GM18868 (cell line): ENCODE measurements around the gene NOM1.

ENCODE experiments used
- ATAC-seq: cut with Tn5 transposase; IDR thresholded peaks from one replicate; pipeline ENCODE4 v1.9.1; 2021; ENCODE audit warnings: mild to moderate bottlenecking, moderate library complexity; ENCODE audit not compliant: unreplicated experiment

The NOM1 gene

GRCh38 chr7:156979711-156980110, 30.2 kb downstream of the NOM1 start:
- ATAC-seq = no peak

- no peak for ATAC-seq
Observed at GRCh38 chr7:156984174-156984891, 34.8 kb downstream of the NOM1 start.

DNA sequence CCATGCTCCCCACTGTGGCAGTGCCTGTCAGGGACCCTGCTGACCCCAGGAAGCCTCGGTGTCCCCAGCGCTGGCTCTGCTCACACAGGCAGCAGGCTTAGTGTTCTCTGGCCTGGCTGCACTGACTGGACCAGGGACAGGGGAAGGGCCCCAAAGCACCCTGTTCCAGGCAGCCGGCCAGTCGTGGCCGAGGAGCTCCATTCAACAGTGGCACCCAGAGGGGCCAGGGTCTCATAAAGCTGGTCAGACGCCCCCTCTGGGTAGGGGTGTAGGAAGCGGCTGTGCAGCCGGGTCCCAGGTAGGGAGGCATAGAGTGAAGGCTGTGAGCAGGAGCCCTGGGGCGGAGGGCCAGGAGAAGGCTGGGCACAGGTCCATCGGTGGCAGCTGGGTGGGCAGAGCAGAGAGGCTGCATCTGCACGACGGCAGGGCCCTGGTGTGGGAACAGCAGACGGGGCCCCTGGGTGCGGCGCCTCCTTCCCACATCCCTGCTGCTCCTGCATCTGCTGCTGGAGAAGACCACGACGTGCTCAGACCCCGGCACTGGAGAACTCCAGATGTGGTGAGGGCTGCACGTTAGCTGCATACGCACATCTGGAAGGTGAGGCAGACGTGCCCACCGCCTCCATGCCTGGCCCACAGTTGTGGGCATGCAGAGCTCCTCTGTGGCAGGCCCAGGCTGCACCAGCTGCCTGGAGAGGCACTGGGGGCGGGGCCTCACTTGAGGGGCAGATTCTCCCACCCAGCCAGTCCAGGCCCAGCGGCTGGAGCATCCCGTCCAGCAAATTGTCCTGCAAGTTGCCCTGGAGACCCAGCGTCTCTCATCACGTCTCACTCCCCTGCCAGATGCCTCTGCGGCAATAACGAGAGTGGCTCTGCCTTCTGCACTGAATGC, 35.8 kb downstream of the NOM1 start:
- ATAC-seq = no peak

DNA sequence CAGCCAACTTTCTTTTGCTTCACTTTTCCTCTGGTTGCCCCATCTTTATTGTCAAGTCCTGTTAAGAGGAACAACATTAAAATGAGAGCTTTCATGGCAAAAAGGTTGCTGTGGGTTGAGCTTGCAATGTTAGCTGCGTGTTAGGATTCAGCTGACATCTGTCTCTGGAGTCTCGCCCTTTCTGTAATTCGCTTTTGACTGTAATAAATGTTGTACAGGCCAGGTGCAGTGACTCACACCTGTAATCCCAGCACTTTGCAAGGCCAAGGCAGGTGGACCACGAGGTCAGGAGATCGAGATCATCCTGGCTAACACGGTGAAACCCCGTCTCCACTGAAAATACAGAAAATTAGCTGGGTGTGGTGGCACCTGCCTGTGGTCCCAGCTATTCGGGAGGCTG, 36.9 kb downstream of the NOM1 start:
- ATAC-seq = no peak

GRCh38 chr7:156988343-156989185, 39.1 kb downstream of the NOM1 start:
- no peak for ATAC-seq

GRCh38 chr7:156989766-156990535, 40.4 kb downstream of the NOM1 start:
- no peak for ATAC-seq

DNA sequence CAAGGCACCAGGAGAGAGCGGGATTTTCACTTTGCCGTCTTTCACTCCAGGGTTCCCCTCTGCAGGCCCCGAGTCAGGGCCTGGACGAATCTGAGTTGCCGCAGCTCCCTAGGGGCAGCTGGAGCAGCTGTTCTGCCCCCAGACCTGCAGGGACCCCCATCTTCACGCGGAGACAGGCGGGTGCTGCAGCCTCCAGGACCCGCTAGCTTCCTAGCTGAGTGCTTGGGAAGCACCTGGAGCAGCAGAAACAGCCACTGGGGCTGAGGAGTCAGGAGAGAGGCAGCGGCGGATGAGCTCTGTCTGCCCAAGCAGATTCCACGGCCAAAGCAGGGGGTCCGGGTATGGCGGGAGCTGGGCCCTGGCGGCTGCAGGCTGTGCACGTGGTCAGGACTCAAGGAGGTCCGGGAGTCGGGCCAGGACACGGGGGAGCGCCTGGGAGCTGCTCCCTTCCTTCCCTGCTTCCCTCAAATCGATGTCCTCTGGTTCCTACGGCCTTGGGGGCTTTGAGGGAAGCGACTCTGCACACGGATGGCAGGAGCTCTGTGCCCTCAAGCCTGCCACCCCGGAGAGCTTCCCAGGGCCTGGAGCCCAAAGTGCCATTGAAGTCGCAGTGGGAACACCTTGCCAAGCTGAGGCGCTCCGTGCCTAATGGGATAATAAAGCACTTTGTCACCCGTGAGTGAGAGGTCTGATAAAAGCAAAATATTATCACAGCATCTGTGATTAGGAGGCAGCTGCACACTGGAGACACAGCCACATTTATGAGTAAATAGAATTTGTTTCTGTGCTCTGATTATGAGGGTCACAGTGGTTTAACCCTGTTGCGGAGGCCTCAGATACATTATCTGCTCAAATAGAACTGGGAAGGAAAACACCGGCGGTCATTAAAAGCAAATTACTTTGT, 43.8 kb downstream of the NOM1 start:
- no peak for ATAC-seq

GRCh38 chr7:156993925-156994235, 44.4 kb downstream of the NOM1 start:
- no peak for ATAC-seq

GRCh38 chr7:156994417-156994816, 44.9 kb downstream of the NOM1 start:
- no peak for ATAC-seq

DNA sequence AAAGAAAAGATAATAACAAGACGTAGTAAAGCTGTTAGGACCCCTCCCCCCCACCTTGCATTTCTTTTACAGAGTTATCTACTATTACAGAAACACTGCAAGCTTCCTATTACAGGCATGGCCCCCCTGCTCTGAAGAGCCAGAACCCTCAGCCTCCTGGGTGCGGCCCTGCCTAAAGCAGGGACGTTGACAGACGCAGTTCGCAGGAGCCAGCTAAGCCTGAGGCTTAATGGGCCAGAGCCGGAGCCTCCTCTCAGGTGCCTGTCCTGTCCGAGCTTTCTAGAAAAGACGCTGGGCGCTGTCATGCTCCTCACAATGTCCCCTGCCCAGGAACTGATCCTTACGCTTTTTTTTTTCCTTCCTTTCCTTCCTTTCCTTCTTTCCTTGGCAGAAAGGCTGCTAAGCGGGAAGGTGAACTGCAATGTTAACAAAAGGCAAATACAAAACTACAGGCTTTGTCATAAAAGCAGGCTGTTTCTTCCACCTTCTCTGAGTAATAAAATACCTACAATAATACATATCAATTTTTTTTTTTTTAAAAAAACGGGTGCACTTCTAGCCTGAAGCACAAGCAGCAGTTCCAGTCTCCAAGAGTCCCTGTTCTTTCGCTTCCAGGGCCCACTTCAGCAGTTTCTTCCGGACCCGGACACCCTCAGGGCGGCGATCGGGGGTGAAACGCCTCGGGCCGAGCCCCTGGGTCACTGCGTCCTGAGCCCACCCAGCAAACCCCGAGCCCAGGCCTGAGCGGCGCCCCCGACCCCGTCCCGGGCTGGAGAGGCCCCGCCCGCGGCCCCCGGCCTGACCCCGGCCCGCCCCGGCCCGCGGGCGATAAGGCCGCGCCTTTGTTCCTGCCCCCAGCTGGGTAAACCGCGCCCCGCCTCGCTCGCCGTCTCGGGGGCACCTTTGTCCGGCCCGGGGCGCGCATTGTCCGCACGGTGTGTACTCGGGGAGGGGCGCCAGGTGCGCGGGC, 49.8 kb downstream of the NOM1 start:
- ATAC-seq = no peak

DNA sequence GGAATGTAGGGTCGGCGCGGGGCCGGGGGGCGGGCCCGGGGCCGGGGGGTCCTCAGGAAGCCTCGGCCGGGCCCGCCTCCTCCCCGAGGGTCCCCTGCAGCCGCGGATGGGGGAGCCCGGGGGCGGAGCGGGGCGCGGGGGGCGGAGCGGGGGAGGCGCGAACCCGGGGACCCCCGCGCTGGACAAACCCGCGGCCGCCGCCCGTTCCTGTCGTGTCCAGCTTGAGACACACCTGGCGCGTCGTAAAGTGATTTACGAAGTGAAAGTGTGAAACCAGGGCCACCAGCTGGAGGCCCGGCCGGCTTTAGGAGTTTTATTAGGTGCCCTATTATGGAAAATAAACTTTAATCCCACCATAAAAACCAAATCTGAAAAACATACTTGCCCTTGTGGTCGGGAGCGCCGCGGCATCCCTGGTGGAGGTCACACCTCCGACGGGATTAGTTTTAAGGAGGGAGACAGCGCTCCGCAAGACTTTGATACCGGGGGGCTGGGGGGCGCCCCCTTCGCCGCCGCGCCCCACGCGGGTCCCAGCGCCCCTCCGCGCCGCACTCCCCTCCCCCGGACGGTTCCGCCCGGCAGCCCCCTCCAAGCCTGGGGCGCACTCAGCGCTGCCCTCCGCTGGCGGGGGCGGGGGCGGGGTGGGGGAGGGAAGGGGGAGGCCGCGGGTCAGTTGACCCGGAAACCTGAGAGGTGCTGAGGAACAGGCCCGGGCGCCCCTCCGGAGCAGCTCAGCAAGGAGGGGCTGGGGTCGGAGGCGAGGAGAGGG, 50.6 kb downstream of the NOM1 start:
- ATAC-seq = no peak

GRCh38 chr7:157000741-157001653, 51.5 kb downstream of the NOM1 start:
- no peak for ATAC-seq

DNA sequence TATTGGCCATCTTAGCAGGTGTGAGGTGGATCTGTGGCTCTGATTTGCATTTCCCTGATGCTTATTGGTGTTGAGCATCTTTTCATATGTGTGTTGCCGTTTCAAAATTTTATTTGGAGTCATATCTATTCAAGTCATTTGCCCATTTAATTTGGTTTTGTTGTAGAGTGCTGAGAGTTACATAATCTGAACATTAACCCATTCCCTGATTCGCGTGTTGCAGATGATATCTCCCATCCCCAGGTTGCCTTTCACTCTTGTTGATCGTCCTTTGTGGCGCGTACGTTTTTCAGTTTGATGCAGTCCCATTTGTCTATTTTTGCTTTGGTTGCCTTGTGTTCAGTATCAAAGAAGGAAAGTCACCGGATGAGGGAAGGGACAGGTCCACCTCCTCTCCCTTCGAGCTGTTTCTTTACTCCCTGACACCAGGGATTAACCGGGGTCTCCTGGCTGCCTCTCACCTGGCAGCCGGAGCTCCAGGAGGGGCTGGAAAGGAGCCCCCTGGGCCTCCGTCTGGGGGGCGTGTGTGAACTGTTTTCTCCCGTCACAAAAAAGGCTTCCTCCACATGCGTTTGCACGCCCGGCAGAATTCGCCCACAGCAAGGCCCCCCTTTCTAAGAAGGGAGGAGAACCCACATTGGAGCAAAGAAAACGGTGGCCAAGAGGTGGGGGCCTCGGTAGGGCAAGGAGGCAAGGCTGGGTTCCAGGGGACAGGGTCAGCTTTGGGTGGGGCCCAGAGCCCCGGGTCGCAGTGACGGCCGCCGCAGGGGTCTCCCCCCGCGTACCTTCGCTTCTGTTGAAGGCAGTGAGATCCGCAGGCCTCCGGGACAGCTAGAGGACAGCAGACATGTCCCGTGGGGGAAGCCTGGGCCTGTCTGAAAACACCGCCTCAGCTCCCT, 52.7 kb downstream of the NOM1 start:
- no peak for ATAC-seq

- no peak for ATAC-seq
Observed at GRCh38 chr7:157002819-157003421, 53.4 kb downstream of the NOM1 start.

DNA sequence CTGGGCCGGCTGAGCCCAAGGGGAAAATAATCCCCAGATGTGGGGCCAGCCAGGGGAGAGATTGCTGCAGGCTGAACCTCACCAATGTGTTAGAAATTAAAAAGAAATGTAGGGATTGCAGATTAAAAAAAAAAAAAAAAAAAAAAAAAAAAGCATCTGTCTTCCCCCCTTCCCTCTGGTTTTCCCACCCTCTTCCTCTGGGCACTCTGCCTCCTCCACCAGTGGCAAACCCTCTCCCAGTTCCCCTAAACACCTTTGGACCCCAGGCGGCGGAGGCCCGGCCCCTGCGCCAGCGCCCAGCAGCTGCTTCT, 53.9 kb downstream of the NOM1 start:
- ATAC-seq = no peak
